ENCODE measurements around the gene DCX. TPM values are rescaled to one million over a fixed set of nuclear protein-coding genes. Genes with fewer than 3 reads are reported as not detected.

Gene DCX
- total RNA-seq, 1 donor from 2014 or later: not detected

DNA sequence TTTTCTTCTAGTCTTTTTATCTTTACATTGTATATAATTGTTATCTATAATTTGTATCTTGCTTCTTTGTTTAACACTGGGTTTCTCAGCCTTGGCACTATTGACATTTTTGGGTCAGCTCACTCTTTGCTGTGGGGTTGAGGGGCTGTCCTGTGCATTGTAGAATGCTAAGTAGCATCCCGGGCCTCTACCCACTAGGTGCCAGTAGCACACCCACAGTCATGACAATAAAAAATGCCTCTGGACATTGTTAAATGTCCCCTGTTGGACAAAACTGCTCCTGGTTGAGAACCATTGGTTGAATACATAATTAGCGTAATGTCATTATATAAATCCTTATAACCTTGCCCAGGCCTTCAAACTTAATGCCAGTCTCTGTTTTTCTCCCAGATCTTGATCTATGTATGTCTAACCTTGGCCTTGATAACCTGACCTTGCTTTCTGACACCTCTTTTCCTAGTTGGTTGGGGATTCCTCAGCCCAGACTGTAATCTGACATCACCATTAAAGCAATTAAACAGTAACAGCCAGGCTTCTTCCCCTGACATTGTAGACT lies 46.1 kb downstream of the DCX start:
- FAIRE-seq (no peak), DNase-seq (ENCODE audit: low read depth) (no peak)
- TF ChIP-seq, protein P1, sequence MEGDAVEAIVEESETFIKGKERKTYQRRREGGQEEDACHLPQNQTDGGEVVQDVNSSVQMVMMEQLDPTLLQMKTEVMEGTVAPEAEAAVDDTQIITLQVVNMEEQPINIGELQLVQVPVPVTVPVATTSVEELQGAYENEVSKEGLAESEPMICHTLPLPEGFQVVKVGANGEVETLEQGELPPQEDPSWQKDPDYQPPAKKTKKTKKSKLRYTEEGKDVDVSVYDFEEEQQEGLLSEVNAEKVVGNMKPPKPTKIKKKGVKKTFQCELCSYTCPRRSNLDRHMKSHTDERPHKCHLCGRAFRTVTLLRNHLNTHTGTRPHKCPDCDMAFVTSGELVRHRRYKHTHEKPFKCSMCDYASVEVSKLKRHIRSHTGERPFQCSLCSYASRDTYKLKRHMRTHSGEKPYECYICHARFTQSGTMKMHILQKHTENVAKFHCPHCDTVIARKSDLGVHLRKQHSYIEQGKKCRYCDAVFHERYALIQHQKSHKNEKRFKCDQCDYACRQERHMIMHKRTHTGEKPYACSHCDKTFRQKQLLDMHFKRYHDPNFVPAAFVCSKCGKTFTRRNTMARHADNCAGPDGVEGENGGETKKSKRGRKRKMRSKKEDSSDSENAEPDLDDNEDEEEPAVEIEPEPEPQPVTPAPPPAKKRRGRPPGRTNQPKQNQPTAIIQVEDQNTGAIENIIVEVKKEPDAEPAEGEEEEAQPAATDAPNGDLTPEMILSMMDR (IDR thresholded peaks at IDR 0.05; ENCODE audit: insufficient read depth, low read length, severe bottlenecking): no peak
- H3K27me3 ChIP-seq (ENCODE audit: control insufficient read depth, insufficient read depth, low read length): no peaks in the 10 kb centered on the region
- H3K36me3 ChIP-seq (ENCODE audit: control insufficient read depth, insufficient read depth, low read length): no peaks in the 10 kb centered on the region
- H3K4me3 ChIP-seq (ENCODE audit: low read depth, low read length): no peak overlapping the region

GRCh38 chrX:111363741-111364140 lies 48.3 kb downstream of the DCX start:
- H3K27me3 ChIP-seq (ENCODE audit: control insufficient read depth, insufficient read depth, low read length): no peaks in the 10 kb centered on the region
- DNase-seq (ENCODE audit: low read depth) (no peak), FAIRE-seq (no peak)
- no peak overlapping the region for H3K4me3 ChIP-seq (ENCODE audit: low read depth, low read length)
- H3K36me3 ChIP-seq (ENCODE audit: control insufficient read depth, insufficient read depth, low read length): no peaks in the 10 kb centered on the region
- TF ChIP-seq, protein P1 (IDR thresholded peaks at IDR 0.05; ENCODE audit: insufficient read depth, low read length, severe bottlenecking): no peak

DNA sequence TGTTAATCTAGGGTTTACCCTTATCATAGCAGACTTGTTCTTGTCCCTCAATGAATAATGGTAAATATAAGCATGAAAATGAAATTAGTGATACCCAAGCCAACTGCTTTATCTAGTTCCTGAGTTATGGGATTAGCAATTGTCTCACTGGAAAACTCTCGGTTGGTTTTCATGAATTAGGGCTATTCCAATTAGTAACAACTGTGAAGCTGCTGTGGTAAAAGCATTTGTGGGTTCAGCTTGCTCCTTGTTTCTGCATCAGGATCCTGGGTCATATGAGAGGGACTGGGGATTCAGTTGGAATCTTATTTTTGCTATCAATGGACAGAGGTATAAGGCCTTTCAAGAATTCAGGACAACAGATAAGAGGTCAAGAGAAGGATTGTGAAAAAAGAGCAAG lies 50.2 kb downstream of the DCX start:
- no peak for FAIRE-seq
- TF ChIP-seq, protein P1 (IDR thresholded peaks at IDR 0.05; ENCODE audit: insufficient read depth, low read length, severe bottlenecking): no peak
- DNase-seq (ENCODE audit: low read depth): no peak
- Histone ChIP-seq H3K4me3 (ENCODE audit: low read depth, low read length) (no peak overlapping the region), H3K36me3 (ENCODE audit: control insufficient read depth, insufficient read depth, low read length) (no peaks in the 10 kb centered on the region), H3K27me3 (ENCODE audit: control insufficient read depth, insufficient read depth, low read length) (no peaks in the 10 kb centered on the region)

GRCh38 chrX:111360839-111361238 lies 51.2 kb downstream of the DCX start:
- Histone ChIP-seq H3K4me3 (ENCODE audit: low read depth, low read length) (no peak overlapping the region), H3K36me3 (ENCODE audit: control insufficient read depth, insufficient read depth, low read length) (no peaks in the 10 kb centered on the region), H3K27me3 (ENCODE audit: control insufficient read depth, insufficient read depth, low read length) (no peaks in the 10 kb centered on the region)
- DNase-seq (ENCODE audit: low read depth) (no peak), FAIRE-seq (no peak)
- TF ChIP-seq, protein P1 (IDR thresholded peaks at IDR 0.05; ENCODE audit: insufficient read depth, low read length, severe bottlenecking): no peak

DNA sequence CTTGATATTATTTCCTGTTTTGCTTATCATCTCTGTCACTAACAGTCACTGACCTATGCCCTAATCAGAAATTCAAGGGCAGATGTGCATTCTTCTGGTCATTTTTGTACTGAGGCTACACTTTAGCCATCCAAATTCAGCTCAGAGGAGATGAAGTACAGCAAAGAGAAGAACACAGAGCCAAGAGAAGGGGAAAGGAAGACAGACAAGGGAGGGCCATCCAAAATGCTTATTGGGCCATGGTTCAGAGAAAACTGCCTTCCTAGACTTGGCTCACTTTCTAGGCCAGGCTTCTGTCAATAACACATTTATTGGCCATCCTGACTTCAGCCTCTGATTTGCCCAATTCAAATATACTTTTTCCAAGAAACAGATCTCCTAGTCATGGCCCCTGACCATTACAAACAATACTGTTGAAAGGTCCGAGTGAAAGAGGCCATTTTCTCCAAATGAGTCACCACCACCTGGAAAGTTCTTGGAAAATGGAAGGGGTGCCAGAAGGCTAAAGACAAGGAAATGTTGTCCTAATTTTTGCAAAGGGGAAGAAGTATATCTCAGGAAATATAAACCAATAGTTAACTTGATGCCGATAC lies 56.4 kb downstream of the DCX start:
- DNase-seq (ENCODE audit: low read depth): no peak
- Histone ChIP-seq H3K4me3 (ENCODE audit: low read depth, low read length) (no peak overlapping the region), H3K36me3 (ENCODE audit: control insufficient read depth, insufficient read depth, low read length) (no peaks in the 10 kb centered on the region), H3K27me3 (ENCODE audit: control insufficient read depth, insufficient read depth, low read length) (no peaks in the 10 kb centered on the region)
- FAIRE-seq: no peak
- TF ChIP-seq, protein P1 (IDR thresholded peaks at IDR 0.05; ENCODE audit: insufficient read depth, low read length, severe bottlenecking): no peak

DNA sequence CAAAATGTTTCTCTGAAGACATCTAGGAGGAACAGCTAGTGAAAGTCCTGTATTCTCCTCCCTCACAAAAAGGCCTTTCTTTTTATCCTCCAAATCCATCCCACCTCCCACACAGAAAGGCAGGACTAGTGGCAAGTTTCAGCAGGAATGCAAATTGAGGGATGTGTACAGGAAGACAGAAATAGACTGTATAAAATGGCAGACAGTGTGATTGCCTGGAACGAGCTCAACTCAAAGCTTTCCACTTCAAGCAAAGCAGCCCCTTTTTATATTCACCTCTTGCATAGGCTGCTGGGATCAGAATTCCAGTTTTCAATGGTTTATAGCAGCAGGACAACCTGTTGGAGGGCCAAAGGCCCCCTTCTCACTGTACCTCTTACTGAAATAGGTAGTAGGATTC lies 57.5 kb downstream of the DCX start:
- Histone ChIP-seq H3K27me3 (ENCODE audit: control insufficient read depth, insufficient read depth, low read length) (no peaks in the 10 kb centered on the region), H3K4me3 (ENCODE audit: low read depth, low read length) (no peak overlapping the region), H3K36me3 (ENCODE audit: control insufficient read depth, insufficient read depth, low read length) (no peaks in the 10 kb centered on the region)
- FAIRE-seq (no peak), DNase-seq (ENCODE audit: low read depth) (no peak)
- TF ChIP-seq, protein P1 (IDR thresholded peaks at IDR 0.05; ENCODE audit: insufficient read depth, low read length, severe bottlenecking): no peak
